Gastrocnemius medialis (tissue), 4 donors: ENCODE data around the gene IGSF1. TPM values are rescaled to one million over a fixed set of nuclear protein-coding genes. Genes with fewer than 3 reads are reported as not detected.

Experiments used
- ATAC-seq, 2 donors: fragments of 150-250 bp; one replicate each; pipeline ENCODE4 v1.9.1; 2016
- DNase-seq, 2 donors: peaks; one replicate each; pipeline ENCODE4 v3.0.0-alpha.2; 2019
- H3K27ac ChIP-seq, 4 donors: fragments of 200-600 bp; sonication (generic); 1 replicate in 1 of 4; 2 replicates in 3 of 4; pipeline ENCODE4 v1.5.1; 2016 to 2018; ENCODE audit warnings: mild to moderate bottlenecking in 2 of 4, moderate library complexity in 1 of 4
- H3K27me3 ChIP-seq, 3 donors: fragments of 200-600 bp; sonication (generic) in 2 of 3; 1 replicate in 1 of 3; 2 replicates in 2 of 3; pipeline versions ENCODE4 v1.5.1 to v1.6.0; 2016 to 2019; ENCODE audit warnings: mild to moderate bottlenecking in 1 of 3, moderate library complexity in 1 of 3
- H3K36me3 ChIP-seq, 2 donors: fragments of 200-600 bp; sonication (generic) in 1 of 2; one replicate each; pipeline ENCODE4 v1.5.1; 2017 to 2018
- H3K4me1 ChIP-seq, 2 donors: fragments of 200-600 bp; sonication (generic) in 1 of 2; one replicate each; pipeline ENCODE4 v1.5.1; 2016 to 2017; ENCODE audit warnings: mild to moderate bottlenecking in 2 of 2
- H3K4me3 ChIP-seq, 4 donors: fragments of 200-600 bp; sonication (generic) in 3 of 4; 1 replicate in 1 of 4; 2 replicates in 3 of 4; pipeline ENCODE4 v1.5.1; 2016 to 2019; ENCODE audit warnings: mild to moderate bottlenecking in 2 of 4
- H3K9me3 ChIP-seq, 3 donors: fragments of 200-600 bp; sonication (generic) in 2 of 3; 1 replicate in 1 of 3; 2 replicates in 2 of 3; pipeline ENCODE4 v1.5.1; 2016 to 2019
- POLR2A ChIP-seq, 2 donors: fragments of 450-650 bp; IDR thresholded peaks; one replicate each; pipeline ENCODE4 v1.6.1; 2017; ENCODE audit warnings: antibody characterized with exemption in 2 of 2, mild to moderate bottlenecking in 2 of 2, moderate library complexity in 2 of 2
- in situ Hi-C, 4 donors: fragments of 200-750 bp; cut with MboI; loops; one replicate each; pipeline versions ENCODE4 v1.15.0 to v1.8.0; 2017; ENCODE audit warnings: low sequenced_read_pairs in 4 of 4
- intact Hi-C: fragments of 100-400 bp; cut with DNase I; formaldehyde crosslinking; loops from one replicate; pipeline ENCODE4 v1.15.1; 2023; ENCODE audit warnings: low total_unique reads
- total RNA-seq, 4 donors: library from RNA; depleted of rRNA; stranded (reverse); fragments of >200 nt; gene quantifications; one replicate each; pipeline versions ENCODE4 v1.1.0 to v1.2.3, GENCODE V29; 2016
- TF ChIP-seq, protein P1 (sequence below), 5 experiments: fragments of 450-650 bp in 3 of 5; fragments of 200-600 bp in 2 of 5; sonication (generic) in 2 of 5; IDR thresholded peaks in 4 of 5; conservative IDR thresholded peaks in 1 of 5; 1 replicate in 4 of 5; 2 replicates in 1 of 5; pipeline ENCODE4 v1.5.1; 2016 to 2019; ENCODE audit warnings: antibody characterized with exemption in 5 of 5, mild to moderate bottlenecking in 3 of 5, moderate library complexity in 3 of 5

The IGSF1 gene
- total RNA-seq, 4 donors from 2014 or later, result 0.56 TPM; not detected in 3

DNA sequence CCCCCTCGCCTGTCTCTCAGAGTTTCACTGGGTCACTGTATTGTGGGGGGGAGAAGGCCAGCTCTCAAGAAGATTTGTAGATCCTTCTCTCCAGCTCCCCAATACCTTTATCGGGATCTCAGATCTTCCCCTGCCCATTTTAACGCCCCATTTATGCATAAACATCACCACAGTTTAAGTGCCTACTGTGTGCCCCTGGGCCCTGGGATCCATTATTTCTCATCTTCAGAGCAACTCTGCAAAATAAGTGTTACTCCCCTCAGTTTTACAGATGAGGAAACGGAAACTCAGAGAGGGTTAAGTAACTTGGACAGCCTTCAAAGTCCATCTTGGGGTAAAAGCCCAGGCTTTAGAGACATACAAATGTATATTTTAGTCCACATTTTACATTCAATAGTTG lies 421 bp upstream of the IGSF1 start:
- Histone ChIP-seq H3K27me3 (no peaks in the 10 kb centered on the region), H3K4me1 (no peaks in the 10 kb centered on the region), H3K9me3 (no peaks in the 10 kb centered on the region), H3K4me3 (peak overlapping the region in 3 of 4 donors; percentile 13 to 29 (median 21)), H3K36me3 (no peaks in the 10 kb centered on the region), H3K27ac (no peak overlapping the region)
- intact Hi-C loops, result no loop called here
- ATAC-seq (no peak), DNase-seq (no peak)
- in situ Hi-C loops, result no loop called here
- no peak for TF ChIP-seq POLR2A (IDR thresholded peaks at IDR 0.05)
- TF ChIP-seq, protein P1, sequence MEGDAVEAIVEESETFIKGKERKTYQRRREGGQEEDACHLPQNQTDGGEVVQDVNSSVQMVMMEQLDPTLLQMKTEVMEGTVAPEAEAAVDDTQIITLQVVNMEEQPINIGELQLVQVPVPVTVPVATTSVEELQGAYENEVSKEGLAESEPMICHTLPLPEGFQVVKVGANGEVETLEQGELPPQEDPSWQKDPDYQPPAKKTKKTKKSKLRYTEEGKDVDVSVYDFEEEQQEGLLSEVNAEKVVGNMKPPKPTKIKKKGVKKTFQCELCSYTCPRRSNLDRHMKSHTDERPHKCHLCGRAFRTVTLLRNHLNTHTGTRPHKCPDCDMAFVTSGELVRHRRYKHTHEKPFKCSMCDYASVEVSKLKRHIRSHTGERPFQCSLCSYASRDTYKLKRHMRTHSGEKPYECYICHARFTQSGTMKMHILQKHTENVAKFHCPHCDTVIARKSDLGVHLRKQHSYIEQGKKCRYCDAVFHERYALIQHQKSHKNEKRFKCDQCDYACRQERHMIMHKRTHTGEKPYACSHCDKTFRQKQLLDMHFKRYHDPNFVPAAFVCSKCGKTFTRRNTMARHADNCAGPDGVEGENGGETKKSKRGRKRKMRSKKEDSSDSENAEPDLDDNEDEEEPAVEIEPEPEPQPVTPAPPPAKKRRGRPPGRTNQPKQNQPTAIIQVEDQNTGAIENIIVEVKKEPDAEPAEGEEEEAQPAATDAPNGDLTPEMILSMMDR (IDR thresholded peaks at IDR 0.05 in 4 of 5, conservative IDR thresholded peaks at IDR 0.05 in 1 of 5), result no peak

DNA sequence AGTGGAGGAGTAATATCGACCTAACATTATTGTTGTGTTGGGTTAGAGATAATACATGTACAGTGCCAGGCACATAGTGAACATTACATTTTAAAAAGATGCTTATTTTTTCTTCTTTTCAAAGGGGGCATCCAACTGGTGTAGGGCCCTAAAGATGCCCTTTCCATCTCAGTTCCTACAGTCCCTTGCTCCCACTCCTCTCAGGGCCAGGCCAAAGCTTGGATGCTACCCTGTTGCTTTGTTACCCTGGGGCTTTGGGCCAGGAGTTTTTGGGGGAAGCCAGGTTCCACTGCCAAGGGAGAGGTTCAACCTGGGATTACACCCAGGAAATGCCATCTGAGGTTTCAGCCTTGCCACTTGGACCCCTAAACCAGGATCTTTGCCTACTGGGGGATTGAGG lies 918 bp downstream of the IGSF1 start:
- TF ChIP-seq, protein P1 (IDR thresholded peaks at IDR 0.05 in 4 of 5, conservative IDR thresholded peaks at IDR 0.05 in 1 of 5), result no peak
- TF ChIP-seq POLR2A (IDR thresholded peaks at IDR 0.05), result no peak
- in situ Hi-C loops (no loop called here), intact Hi-C loops (no loop called here)
- Histone ChIP-seq H3K27ac (no peak overlapping the region), H3K4me1 (no peaks in the 10 kb centered on the region), H3K4me3 (no peak overlapping the region), H3K36me3 (no peaks in the 10 kb centered on the region), H3K9me3 (no peaks in the 10 kb centered on the region), H3K27me3 (no peaks in the 10 kb centered on the region)
- no peak for ATAC-seq
- no peak for DNase-seq

DNA sequence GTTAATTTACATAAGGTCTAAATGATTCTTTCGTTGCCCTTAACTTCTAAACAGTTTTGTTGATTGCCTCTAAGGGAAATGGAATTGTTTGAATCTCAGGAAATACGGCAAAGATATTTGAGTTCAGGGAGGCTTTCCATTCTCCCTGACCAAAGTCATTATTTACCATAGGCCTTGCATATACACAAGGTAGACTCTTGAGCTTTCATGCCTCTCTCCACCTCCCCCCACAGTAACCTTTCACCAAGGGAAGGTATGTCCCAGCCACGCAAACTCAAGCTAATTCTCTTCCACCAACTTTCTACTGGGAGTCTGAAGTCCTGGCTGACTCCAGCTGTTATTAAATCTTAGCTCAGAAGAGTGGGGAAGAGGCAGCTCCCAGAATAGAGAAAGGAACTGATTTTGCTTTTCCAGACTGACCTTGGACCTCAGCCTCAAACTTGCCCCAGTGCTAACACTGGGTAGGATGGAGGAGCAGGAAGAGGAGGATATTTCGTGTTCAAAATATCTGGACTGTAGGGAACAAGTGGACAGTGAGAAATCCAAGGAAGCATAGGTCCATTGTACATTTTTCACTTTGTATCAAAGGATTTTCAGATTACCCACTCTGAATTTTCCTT lies 1.4 kb downstream of the IGSF1 start:
- Histone ChIP-seq H3K9me3 (no peaks in the 10 kb centered on the region), H3K27ac (no peak overlapping the region), H3K4me1 (no peaks in the 10 kb centered on the region), H3K27me3 (no peaks in the 10 kb centered on the region), H3K36me3 (no peaks in the 10 kb centered on the region), H3K4me3 (no peak overlapping the region)
- DNase-seq (no peak), ATAC-seq (no peak)
- intact Hi-C loops, result no loop called here
- TF ChIP-seq, protein P1 (IDR thresholded peaks at IDR 0.05 in 4 of 5, conservative IDR thresholded peaks at IDR 0.05 in 1 of 5), result no peak
- TF ChIP-seq POLR2A (IDR thresholded peaks at IDR 0.05), result no peak
- in situ Hi-C loops, result no loop called here

DNA sequence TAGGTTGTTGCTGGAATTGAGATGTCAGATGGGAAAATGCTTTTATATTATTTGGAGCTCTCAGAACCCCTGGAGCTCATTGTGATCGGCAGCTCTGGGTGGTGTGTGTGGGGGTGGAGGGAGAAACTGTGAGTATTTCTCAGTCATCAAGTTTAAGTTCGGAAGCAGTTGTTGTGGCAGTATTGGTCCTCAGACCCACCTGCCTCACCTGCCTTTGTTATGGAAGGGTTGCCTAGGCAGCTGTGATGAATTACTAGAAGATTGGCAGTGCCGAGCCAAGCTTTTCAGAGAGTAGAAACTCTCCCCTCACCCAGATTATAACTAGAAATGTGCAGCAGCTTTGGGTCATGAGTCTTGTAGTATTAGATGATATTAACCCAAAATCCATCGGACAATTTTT lies 9.5 kb downstream of the IGSF1 start:
- Histone ChIP-seq H3K36me3 (no peaks in the 10 kb centered on the region), H3K4me3 (no peak overlapping the region), H3K27me3 (no peaks in the 10 kb centered on the region), H3K4me1 (no peaks in the 10 kb centered on the region), H3K9me3 (no peaks in the 10 kb centered on the region), H3K27ac (no peak overlapping the region)
- no peak for TF ChIP-seq POLR2A (IDR thresholded peaks at IDR 0.05)
- TF ChIP-seq, protein P1 (IDR thresholded peaks at IDR 0.05 in 4 of 5, conservative IDR thresholded peaks at IDR 0.05 in 1 of 5), result no peak
- no peak for ATAC-seq
- in situ Hi-C loops (no loop called here), intact Hi-C loops (no loop called here)
- DNase-seq, result no peak

DNA sequence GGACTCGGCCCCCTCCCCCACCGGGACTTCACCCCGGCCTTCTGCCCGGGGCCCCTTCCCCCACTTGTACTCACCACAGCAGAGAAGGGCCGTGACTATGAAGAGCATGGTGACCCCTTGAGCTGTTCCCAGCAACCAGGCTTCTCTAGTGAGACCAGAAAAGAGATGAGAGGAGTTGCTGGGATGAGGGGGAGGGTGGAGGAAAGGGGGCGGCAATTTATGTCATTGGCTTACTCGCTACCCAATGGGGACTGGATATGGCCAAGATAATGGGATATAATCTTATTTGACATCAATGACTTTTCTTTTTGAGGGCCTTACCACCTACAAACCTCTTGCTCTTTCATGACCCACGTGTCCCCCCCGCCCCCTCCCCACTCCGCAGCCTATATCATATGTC lies 9.9 kb downstream of the IGSF1 start:
- no peaks in the 10 kb centered on the region for H3K9me3 ChIP-seq
- H3K27me3 ChIP-seq, result no peaks in the 10 kb centered on the region
- H3K36me3 ChIP-seq, result no peaks in the 10 kb centered on the region
- no peak for ATAC-seq
- TF ChIP-seq, protein P1 (IDR thresholded peaks at IDR 0.05 in 4 of 5, conservative IDR thresholded peaks at IDR 0.05 in 1 of 5), result no peak
- TF ChIP-seq POLR2A (IDR thresholded peaks at IDR 0.05), result no peak
- intact Hi-C loops (no loop called here), in situ Hi-C loops (no loop called here)
- H3K4me3 ChIP-seq, result no peak overlapping the region
- H3K4me1 ChIP-seq, result no peaks in the 10 kb centered on the region
- DNase-seq, result no peak
- no peak overlapping the region for H3K27ac ChIP-seq
